Measurements from ENCODE around the gene SRCIN1.

DNA sequence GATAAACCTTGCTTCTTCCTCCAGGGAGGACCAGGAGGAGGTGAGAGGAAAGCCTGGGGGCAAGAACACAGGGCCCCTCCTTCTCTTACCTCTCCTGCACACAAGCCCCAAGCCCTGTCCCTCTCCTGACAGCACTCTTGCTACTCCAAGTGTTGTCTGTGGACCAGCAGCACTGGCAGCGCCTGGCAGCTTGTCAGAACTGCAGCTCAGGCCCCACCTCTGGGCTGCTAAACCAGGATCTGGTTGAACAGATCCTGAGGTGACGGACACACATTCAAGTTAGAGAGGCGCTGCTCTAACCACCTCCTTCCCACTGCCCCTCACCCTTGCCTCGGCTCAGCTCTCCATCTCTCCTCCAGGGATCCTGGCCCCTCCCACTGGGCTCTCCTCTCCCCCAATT, 56.5 kb downstream of the SRCIN1 start:
- TF ChIP-seq EZH2phosphoT487 (IDR thresholded peaks at IDR 0.05; ENCODE audit: borderline replicate concordance, low read length), result no peak
- TF ChIP-seq, protein P1, sequence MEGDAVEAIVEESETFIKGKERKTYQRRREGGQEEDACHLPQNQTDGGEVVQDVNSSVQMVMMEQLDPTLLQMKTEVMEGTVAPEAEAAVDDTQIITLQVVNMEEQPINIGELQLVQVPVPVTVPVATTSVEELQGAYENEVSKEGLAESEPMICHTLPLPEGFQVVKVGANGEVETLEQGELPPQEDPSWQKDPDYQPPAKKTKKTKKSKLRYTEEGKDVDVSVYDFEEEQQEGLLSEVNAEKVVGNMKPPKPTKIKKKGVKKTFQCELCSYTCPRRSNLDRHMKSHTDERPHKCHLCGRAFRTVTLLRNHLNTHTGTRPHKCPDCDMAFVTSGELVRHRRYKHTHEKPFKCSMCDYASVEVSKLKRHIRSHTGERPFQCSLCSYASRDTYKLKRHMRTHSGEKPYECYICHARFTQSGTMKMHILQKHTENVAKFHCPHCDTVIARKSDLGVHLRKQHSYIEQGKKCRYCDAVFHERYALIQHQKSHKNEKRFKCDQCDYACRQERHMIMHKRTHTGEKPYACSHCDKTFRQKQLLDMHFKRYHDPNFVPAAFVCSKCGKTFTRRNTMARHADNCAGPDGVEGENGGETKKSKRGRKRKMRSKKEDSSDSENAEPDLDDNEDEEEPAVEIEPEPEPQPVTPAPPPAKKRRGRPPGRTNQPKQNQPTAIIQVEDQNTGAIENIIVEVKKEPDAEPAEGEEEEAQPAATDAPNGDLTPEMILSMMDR (conservative IDR thresholded peaks at IDR 0.05; ENCODE audit: low read depth, low read length), result no peak

Data from PC-3 (cell line).